HG03520 (cell line): ENCODE measurements around the gene ST6GALNAC5.

ENCODE experiments used
- ATAC-seq: cut with Tn5 transposase; IDR thresholded peaks from one replicate; pipeline ENCODE4 v1.9.1; 2021; ENCODE audit warnings: mild to moderate bottlenecking, moderate library complexity; ENCODE audit not compliant: unreplicated experiment

Gene ST6GALNAC5

GRCh38 chr1:76998582-76999223 lies 131.4 kb downstream of the ST6GALNAC5 start:
- no peak for ATAC-seq

DNA sequence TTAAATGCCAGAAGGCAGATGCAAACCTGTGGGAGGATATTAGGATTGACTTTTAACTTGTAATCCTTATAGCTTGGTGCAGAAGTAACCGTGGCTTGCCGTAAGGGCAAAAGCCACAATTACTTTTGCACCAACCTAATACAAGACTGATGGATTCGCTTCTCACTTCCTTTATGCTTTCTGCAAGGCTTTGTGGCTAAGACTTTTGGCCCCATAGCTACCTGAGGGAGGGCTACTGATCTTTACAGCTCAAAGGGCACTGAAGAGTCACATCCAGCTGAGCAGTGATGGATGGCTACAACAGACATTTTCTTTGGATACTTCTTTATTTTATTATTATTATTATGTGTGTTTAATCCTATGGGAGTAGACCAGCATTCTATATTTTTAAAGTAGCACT lies 140.4 kb downstream of the ST6GALNAC5 start:
- ATAC-seq: no peak

DNA sequence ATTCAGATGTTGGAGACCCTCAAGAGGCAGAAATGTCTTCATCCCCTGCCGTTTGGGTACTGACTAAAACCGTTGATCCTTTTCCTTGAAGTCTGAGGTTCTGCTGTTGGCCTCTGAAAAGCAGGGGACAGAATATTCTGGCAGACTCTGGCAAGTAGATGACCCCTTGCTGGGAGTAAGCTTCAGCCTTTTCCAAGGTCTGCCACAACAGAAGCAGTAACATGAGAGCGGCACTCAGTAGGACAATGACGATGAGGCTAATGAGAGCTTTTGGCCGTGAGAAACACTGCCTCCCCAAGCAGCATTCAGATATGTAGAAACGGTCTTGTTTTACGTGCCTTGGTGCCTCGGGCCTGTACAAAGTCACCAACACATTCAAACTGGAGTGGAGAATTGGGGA lies 143.7 kb downstream of the ST6GALNAC5 start:
- no peak for ATAC-seq

GRCh38 chr1:77012066-77012465 lies 144.8 kb downstream of the ST6GALNAC5 start:
- ATAC-seq: no peak

GRCh38 chr1:77014073-77014788 lies 147.0 kb downstream of the ST6GALNAC5 start:
- ATAC-seq: no peak

DNA sequence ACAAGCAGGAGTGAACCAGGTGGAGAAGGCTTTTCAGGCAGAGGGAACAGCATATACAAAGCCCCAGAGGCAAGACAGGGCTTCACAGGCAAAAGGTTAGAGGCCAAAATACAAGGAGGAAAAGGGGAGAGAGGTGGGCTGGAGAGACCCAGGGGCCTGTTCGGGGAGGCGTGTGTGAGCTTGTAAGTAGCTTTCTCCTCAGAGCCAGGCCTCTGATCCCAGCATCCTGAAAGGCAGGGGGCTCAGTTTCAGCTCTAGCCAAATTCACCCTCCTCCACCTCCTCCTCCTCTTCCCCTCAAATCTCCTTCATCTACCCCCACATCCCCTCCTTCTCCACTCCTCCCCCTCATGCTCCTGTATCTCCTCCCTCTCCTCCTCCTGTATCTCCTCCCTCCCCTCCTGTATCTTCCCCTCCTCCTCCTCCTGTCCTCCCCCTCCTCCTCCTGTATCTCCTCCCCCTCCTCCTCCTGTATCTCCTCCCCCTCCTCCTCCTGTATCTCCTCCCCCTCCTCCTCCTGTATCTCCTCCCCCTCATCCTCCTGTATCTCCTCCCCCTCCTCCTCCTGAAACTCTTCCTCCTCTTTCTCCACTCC lies 148.6 kb downstream of the ST6GALNAC5 start:
- ATAC-seq: no peak

DNA sequence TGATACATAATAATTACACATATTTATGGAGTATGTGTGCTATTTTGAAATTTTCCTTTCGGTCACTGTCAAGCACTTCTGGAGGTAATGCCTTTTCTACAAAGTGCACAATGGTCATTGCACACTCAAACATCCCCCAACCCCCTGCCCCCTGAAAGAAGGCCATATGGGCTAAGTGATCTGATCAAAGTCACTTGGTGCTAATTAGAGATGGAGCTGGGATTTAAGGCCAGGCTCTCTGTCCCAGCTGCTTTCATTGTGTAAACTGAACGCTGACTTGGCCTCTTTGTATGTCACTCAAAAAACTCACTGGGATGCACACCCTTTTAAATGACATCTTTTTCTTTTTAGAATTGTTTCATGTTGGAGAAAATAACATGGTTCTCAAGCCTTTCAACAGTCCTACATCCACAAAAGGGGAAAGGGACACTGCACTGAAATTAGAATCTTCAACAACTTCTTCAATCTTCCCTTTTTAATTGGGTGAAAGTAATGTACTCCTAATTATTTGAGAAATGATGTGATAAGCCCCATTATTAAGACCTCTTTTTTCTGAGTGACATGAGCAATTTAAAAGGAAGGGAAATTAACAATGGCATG lies 149.2 kb downstream of the ST6GALNAC5 start:
- ATAC-seq: no peak

GRCh38 chr1:77018311-77018710 lies 151.0 kb downstream of the ST6GALNAC5 start:
- no peak for ATAC-seq

DNA sequence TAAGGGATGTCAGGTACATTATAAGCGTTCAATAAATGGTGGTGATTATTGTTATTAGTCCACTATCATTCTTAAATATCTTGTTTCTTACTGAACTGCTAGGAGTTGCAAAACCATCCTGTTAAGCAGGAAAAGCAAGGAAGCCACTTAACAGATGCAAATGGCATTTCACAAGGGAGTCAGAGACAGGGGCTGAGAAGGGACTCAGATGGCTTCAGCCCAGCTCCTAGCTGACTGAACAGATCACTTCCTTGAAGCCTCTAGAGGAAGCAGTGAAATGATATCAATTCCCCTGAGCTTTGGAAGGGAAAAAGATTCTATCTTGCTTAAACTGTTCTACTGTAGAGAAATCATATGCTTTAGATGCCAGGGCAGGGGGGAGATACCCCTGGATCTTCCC lies 151.5 kb downstream of the ST6GALNAC5 start:
- no peak for ATAC-seq

DNA sequence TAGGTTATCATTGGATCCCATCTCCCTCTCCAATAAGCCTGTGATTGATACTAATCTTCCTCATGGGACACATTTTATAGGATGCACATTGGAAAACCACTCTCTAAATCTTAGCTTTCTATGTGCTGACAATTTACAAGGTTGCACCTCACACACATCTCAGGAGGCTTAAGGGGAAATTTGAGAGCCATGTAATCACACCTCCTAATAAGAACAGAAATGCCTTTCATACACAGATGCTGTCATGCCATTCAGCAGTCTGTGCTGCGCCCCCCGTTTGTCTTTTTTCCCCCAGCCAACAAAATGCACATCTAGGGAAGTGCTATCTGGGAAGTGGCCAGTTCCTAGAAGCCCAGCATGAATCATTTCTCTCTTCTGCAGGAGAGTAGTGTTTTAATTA lies 154.5 kb downstream of the ST6GALNAC5 start:
- no peak for ATAC-seq

- ATAC-seq: no peak
Measured at GRCh38 chr1:77024500-77024899, 157.2 kb downstream of the ST6GALNAC5 start.

DNA sequence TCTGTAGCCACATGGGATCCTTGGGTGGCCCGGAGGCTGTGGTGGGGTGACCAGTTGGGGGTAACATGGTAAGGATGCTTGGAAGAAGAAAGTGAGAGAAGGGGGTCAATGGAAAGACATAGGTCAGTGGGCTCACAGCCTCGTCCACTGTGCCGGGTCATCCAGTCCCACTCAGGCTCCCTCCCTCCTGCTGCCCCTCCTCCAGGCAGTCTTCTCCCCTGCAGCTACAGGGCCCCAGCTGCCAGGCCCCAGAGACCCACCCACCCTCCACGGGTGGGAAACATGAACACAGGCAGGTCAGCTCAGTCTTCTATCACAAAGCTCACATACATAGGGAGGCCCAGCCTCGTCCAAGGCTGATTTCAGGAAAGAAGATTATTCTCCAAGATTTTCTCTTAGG lies 158.3 kb downstream of the ST6GALNAC5 start:
- no peak for ATAC-seq

GRCh38 chr1:77026135-77026534 lies 158.9 kb downstream of the ST6GALNAC5 start:
- ATAC-seq: no peak

DNA sequence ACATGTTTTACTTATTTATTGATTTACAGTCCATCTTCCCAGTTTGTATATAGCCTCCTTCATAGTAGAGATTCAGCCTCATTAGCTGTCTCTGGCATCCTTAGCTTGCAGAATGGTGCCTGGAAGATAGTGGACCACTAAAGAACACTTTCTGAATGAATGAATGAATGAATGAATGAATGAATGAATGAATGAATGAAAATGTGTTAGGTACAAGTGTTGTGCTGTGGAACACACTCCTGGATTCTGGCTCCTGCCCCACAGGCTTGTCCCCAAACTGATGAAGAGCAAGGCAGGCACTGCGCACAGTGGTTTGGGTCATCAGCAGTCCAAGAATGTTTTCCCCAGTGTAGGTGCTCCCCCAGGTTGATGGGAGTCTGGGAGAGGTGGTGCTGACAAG lies 159.4 kb downstream of the ST6GALNAC5 start:
- ATAC-seq: no peak

DNA sequence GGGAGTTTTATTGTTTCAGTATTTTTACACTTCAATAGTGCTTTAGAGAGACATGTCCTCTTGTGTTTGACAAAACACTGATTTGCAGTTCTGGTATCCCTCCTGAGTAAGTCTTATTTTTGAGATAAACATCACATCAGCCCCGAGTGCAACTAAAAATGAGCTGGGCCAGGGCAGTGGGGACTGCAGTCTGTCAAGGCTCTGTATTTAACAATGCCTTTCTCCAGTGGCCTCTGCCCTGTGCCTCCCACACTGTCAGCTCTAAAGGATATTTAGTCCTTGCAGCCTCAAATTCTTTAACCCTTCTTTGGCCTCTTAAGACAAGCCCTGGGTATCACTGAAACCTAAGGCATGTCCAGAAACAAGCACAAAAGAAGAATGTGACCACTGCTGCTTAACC lies 160.6 kb downstream of the ST6GALNAC5 start:
- ATAC-seq: no peak

DNA sequence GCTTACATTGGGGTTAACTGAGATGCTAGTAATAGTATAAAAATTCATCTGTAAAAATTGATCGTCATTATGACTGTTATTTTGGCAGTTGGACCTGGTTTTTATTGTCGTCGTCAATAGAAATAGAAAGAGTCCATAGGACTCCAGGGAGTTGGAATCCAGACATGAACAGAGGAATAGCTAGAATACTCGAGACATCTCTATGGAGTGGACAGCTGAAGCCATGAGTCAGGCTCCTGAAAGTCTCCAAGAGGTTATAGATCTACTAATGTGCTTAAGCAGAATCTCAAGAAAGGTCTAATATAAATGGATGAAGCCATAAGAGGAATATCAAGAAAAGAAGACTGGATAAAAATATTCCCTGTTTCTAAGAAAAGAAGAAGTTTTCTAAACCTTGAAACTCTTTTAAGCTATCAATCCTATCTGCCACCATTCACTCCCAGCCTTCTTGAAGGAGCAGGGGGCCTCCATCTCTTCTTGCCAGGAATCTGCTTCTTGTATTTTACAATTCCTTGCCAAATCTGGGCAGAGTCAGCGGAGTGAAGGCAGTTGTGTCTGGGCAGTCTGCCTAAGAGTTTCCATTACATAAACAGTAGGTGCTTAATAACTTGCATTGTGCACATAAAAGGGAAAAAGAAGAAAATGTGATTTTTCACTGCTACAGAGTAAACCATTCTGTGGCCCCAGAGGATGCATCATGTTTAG lies 163.3 kb downstream of the ST6GALNAC5 start:
- ATAC-seq: no peak

GRCh38 chr1:77031106-77031662 lies 163.9 kb downstream of the ST6GALNAC5 start:
- no peak for ATAC-seq

DNA sequence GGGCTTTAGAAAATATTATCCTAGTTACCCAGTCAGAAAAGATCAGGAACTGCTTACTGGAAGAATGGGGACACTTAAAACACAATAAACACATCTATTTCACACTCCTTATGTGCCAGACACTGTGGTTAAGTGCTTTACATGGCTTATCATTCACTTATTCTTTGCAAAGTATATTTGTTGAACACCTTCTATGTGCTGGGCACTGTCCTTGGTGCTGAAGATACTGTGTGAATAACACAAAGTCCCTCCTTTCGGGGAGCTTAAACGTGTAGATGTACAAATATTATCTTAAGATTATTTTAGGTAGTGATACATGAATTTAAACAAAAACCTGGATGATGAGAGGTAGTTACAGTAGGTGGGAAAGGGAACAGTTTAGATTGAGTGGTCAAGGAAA lies 169.3 kb downstream of the ST6GALNAC5 start:
- ATAC-seq: no peak

GRCh38 chr1:77037038-77037437 lies 169.8 kb downstream of the ST6GALNAC5 start:
- ATAC-seq: no peak

DNA sequence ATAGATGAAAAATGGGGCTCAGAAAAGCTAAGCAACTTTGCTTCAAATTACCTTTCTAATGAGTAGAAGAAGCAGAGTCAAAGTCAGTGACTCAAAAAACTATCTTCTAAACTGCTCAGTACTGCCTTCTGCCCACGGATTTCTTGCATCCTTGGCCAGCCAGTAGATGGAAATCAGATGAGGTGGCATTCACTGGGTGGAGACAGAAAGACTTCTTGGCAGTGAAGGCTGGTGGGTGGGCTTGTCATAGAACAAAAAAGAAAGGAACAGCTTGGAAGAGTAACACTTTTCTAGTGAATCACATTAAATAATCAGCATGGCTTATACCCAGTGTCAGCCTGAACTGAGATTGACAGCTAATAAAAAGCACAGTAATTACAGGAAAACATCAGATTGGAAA lies 170.7 kb downstream of the ST6GALNAC5 start:
- ATAC-seq: no peak

DNA sequence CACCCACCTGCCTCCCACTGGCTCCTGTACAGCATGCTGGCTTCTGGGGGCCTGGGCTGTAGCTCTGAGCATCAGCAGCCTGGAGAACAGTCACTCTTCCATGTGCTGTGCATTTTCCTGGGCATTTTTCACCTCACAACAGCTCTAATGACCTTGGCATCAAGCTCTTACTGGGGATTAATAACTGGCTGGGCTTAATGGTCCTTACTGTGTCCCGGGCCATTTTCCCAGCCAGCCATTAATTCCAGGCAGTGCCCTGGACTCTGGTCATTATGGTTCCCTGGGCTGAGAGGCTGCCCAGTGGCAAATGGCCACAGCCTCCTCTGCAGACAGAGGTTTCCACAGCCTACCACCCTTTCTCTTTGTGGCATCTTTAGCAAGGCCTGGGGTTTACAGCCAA lies 171.8 kb downstream of the ST6GALNAC5 start:
- no peak for ATAC-seq
